Astrocyte of the cerebellum (primary cell): ENCODE results near the gene PHC2.

ENCODE experiments used
- DNase-seq: peaks from one replicate; pipeline ENCODE4 v3.0.0-alpha.2; 2011; ENCODE audit warnings: low read depth
- H3K4me3 ChIP-seq: 2 replicates; pipeline ENCODE4 v1.5.1; 2011; ENCODE audit warnings: mild to moderate bottlenecking, low read depth, low read length, moderate library complexity
- CTCF ChIP-seq: IDR thresholded peaks from 2 replicates; pipeline ENCODE4 v1.5.1; 2012; ENCODE audit warnings: low read length, low read depth, moderate library complexity, mild to moderate bottlenecking; ENCODE audit errors: missing control alignments
- in situ Hi-C: cut with HindIII; loops from 2 replicates; pipeline ENCODE4 v1.10.0; 2017; ENCODE audit warnings: low sequenced_read_pairs

Gene PHC2

DNA sequence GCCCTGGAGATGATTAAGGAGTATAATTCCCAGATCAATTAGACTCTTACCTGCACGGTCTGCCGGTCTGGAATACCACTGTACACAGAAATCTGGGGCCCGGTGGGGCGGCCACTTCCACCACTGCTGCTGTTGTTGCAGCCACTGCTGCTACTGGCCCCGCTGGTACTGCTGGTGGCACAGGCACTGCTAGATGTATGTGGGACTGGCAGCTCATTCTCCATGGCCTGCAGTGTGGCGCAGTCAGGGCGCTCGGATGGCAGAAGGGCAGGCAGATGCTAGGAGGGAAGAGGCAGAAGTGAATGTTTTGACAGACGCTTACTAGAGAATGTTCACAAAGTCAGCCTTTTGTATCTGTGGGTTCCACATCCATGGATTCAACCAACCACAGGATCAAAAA, 55.6 kb downstream of the PHC2 start:
- in situ Hi-C loops: no loop called here
- no peak overlapping the region for H3K4me3 ChIP-seq
- no peak for DNase-seq
- no peak for TF ChIP-seq CTCF

DNA sequence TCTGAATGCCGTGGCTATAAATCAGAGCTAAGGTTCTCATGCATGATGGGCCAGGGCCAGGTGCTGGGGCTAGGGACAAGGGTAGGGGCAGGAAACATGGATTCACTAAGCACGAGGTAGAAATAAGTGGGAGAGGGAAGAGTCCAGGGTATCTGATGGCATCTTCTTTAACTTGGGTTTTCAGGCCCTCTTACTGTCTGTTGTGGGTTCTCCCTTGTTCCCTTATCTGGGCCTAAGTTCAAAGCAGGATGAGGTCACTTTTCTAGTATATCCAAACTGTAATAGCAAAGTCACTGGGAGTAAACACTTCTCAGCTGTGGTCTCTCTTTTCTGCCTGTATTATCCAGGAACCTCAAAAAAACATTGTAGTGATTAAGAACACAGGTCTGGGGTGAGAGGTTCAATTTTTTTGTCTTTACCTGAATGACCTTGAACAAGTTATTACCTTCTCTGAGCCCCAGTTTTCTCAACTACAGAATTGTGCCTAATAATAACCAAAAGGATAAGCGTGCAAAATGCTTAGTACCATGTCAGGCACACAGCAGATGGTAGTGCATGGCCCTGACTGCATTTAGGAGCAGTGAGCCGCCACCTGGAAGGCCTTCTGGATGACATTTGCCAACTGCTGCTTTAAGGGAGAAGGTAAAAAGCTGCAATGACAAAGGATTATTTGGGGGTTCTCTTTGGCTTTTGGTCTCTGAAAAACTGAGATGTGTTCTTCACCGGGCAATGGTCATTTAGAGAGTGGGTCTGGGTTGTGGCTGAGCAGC, 56.4 kb downstream of the PHC2 start:
- DNase-seq: no peak
- TF ChIP-seq CTCF: no peak
- H3K4me3 ChIP-seq: no peak overlapping the region
- in situ Hi-C loops: no loop called here

GRCh38 chr1:33373606-33374005, 57.3 kb downstream of the PHC2 start:
- no peak for DNase-seq
- H3K4me3 ChIP-seq: no peak overlapping the region
- TF ChIP-seq CTCF: no peak
- in situ Hi-C loops: no loop called here

GRCh38 chr1:33372677-33373076, 58.2 kb downstream of the PHC2 start:
- DNase-seq: no peak
- no peak for TF ChIP-seq CTCF
- in situ Hi-C loops: no loop called here
- H3K4me3 ChIP-seq: no peak overlapping the region

DNA sequence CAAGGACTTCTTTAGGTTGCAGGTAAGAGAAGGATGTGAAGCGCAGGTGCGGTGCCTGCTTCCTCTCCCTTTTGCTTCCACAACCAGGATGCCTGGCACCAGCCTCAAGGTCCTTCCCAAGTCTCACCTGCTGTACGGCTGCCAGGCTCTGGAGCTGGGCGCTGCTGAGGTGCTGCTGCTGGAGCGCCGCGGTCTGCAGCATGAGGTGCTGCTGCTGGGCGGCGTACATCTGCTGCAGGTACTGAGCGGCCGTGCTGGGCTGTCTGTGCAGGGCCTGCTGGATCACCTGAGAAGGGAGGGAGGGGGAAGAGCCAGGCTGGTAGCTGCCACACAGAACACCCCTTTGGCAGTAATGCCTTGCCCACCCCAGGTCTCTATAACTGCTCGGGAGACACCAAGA, 58.7 kb downstream of the PHC2 start:
- no peak for DNase-seq
- in situ Hi-C loops: no loop called here

GRCh38 chr1:33371334-33371733, 59.6 kb downstream of the PHC2 start:
- in situ Hi-C loops: no loop called here
- no peak for DNase-seq
- TF ChIP-seq CTCF: no peak
- no peak overlapping the region for H3K4me3 ChIP-seq

More for the DNA sequence above, 58.7 kb downstream of the PHC2 start:
- H3K4me3 ChIP-seq: no peak overlapping the region
- TF ChIP-seq CTCF: no peak

- in situ Hi-C loops: no loop called here
- no peak overlapping the region for H3K4me3 ChIP-seq
- no peak for DNase-seq
- no peak for TF ChIP-seq CTCF
These were observed 60.1 kb downstream of the PHC2 start for GRCh38 chr1:33370827-33371226.
